CD1c-positive myeloid dendritic cell (primary cell): ENCODE data around the gene PRKCD.

Source experiments
- DNase-seq: peaks from one replicate; pipeline ENCODE4 v3.0.0-alpha.2; 2016; ENCODE audit errors: extremely low spot score

PRKCD gene

DNA sequence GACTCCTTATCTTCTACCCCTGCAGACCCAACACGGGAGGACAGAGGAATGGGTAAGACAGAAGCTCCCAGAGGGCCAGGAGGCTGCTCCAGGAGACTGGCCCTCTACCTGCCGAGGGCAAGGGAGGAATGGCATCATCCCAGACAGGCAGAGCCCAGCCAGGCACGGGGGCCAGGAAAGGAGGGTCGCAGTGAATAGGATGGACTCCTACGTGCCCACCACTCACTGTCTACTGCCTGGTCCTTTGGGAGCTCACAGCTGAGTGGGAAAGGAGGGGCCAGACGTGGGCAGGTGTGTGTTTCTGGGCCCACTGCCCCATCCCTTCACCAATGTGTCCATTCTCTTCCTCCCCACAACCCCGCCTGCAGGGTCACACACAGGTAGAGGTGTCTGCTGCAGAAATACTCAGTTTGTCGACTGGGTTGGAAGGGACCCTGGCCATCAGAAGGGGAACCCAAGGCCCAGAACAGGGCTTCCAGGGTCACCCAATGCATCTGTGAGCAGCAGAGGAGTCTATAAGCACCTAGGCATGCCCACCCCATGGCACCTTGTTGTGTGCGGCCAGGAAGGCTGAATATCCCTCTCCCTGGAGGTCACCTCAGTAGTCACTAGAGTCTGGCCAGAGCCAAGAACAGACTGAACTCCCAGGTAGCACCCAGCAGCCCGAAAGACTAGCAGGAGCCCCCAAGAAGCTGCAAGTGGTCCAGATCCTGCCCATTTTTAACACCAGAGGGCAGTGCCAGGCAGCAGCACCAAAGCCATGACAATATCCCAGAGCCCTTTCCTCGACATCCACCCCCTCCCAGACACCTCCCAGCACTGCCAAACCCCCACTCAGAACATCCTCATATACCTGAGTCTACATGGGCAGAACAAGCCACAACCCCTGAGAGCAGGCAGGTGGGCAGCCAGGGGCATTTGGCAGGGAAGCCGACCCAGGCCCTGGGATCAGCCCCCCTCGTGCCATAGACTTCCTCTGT is 70.8 kb downstream of the PRKCD start:
- no peak for DNase-seq

- DNase-seq: no peak
Measured at GRCh38 chr3:53232641-53233377, 71.8 kb downstream of the PRKCD start.

DNA sequence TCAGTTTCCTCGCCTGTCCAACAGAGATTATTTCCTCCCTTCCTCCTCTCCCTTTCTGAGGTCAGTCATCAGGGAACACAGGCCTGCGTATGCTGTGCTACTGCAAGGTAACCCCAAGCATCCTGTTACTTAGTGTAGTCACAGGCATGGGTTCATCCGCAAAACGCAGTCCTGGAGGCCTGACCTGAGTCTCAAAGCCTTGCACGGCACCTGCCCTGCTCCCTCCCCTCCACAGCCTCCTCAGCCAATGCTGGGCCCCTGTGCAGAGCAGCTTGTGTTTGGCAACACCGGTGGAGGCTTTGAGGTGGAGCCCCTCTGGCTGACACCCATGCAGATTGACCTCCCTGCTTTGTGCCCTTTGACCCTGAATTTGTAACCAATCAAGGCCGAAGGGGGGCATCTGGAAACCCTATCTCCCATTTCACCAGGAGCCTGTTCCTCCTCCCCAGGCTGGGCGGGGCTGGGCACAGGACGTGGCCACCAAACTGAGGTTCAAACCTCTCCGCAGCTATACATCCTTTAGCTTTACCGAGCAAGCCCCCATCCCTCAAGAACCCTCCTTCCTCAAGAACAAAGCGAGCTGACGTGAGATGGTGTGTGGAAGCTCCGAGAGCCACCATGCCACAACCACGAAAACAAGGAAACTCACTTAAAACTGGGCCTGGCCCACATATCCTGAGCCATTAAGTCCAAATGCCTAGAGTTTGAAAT is 73.3 kb downstream of the PRKCD start:
- no peak for DNase-seq

GRCh38 chr3:53234841-53235232 is 73.8 kb downstream of the PRKCD start:
- no peak for DNase-seq

GRCh38 chr3:53235545-53235944 is 74.5 kb downstream of the PRKCD start:
- DNase-seq: no peak

DNA sequence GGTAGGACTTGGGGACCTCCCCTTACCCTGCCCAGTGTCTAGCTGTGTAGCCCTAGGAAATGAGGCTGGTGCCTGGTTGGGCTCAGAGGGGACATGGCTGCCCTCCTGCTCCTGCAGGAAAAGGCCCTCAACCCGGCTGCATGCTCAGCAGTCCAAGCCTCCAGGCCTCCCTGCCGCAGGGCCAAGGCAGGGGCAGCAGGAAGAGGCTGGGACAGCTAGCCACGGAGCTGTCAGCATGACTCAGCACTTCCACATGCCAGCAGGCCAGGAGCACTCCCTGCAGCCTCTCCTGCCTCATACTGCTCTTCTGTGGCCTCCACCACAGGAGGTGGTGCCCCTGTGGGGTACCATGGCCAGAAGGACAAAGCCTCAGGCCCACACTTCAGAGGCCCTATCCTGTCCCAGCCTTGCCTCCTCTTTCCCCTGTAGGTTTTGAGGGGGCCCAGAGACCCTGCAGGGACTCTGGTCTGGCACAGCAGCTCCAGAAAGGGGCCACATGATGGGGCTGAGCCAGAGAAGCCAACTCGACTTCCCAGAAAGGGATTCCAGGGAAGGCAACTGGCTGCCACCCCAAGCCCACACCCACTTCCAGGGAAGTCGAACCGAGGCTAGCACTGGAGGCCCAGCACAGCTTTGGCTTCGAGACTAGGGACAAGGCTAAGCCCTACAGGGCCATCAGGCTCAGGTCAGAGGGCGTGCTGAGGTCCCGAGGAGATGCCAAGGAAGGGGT is 75.3 kb downstream of the PRKCD start:
- DNase-seq: peak; percentile 64

- peak; percentile 17 for DNase-seq
Measured at GRCh38 chr3:53238051-53238850, 77.2 kb downstream of the PRKCD start.

- peak; percentile 32 for DNase-seq
Measured at GRCh38 chr3:53238886-53239285, 77.9 kb downstream of the PRKCD start.

- DNase-seq: peak; percentile 39
Measured at GRCh38 chr3:53239800-53240199, 78.8 kb downstream of the PRKCD start.

DNA sequence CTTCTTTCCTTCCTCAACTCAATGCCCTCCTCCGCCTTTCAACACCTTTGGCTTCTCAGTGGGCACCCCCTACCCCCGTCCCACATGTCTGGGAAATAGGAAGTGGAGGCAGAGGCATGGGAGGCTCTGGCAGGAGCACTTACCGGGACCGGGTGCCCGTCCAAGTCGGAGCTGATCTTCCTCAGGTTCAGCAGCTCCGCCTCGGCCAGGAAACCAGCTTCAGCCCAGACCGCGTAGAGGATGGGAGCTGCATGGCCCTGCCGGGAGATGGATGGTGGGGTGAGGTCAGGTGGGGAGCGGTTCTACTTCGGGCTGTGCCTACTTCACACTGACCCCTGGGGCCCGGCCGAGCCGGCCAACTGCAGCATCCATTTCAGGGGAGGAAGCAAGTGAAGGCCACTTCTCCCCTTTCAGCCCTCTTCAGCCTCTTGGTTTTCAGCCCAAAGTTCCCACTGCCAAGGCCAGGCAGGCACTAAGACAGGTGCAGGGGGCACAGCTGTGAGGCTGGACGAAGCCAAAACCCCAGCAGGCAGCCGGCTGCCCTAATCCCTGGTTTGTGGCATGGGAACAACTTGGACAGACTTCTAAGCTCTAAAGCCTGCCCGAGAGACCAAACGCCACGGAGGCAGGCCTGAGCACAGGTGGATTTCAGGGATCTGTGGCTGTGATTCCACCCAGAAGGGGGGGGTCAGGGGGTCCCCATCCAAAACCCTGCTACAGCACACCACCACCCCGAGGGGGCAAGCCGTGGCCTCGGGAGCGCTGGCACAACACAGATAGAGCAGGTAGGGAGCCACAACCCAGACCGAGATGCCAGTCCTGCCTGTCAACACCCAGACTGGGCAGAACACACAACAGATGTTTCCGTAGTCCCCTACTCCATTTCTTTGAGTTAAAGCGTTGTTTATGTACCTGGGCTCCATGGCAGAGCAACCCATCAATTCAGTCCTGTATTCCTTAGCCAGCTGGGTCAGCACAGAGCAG is 80.3 kb downstream of the PRKCD start:
- DNase-seq: no peak

- DNase-seq: no peak
Measured at GRCh38 chr3:53242155-53242554, 81.1 kb downstream of the PRKCD start.
